Rectal smooth muscle tissue (tissue), 1 donor: Measurements from ENCODE around the gene MACROD2.

ENCODE experiments used
- H3K27ac ChIP-seq: one replicate; pipeline ENCODE4 v1.7.0; 2013; ENCODE audit warnings: low read depth, low read length, inconsistent platforms
- H3K27me3 ChIP-seq: one replicate; pipeline ENCODE4 v1.7.0; 2013; ENCODE audit warnings: low read length; ENCODE audit not compliant: control insufficient read depth, insufficient read depth
- H3K36me3 ChIP-seq: one replicate; pipeline ENCODE4 v1.7.0; 2013; ENCODE audit warnings: low read length; ENCODE audit not compliant: control insufficient read depth, insufficient read depth
- H3K4me1 ChIP-seq: one replicate; pipeline ENCODE4 v1.7.0; 2013; ENCODE audit warnings: low read length; ENCODE audit not compliant: control insufficient read depth, insufficient read depth
- H3K4me3 ChIP-seq: one replicate; pipeline ENCODE4 v1.7.0; 2013; ENCODE audit warnings: low read length
- H3K9ac ChIP-seq: one replicate; pipeline ENCODE4 v1.7.0; 2013; ENCODE audit warnings: low read length

Gene MACROD2

GRCh38 chr20:14518648-14519047 is 523.3 kb downstream of the MACROD2 start:
- no peaks in the 10 kb centered on the region for H3K36me3 ChIP-seq
- no peak overlapping the region for H3K27ac ChIP-seq
- no peaks in the 10 kb centered on the region for H3K4me1 ChIP-seq
- no peak overlapping the region for H3K4me3 ChIP-seq
- H3K9ac ChIP-seq: no peak overlapping the region
- no peaks in the 10 kb centered on the region for H3K27me3 ChIP-seq

GRCh38 chr20:14521016-14521415 is 525.7 kb downstream of the MACROD2 start:
- Histone ChIP-seq H3K27me3 (no peaks in the 10 kb centered on the region), H3K36me3 (no peaks in the 10 kb centered on the region), H3K4me3 (no peak overlapping the region), H3K4me1 (no peaks in the 10 kb centered on the region), H3K27ac (no peak overlapping the region), H3K9ac (no peak overlapping the region)

- Histone ChIP-seq H3K36me3 (no peaks in the 10 kb centered on the region), H3K9ac (no peak overlapping the region), H3K4me3 (no peak overlapping the region), H3K27me3 (no peaks in the 10 kb centered on the region), H3K27ac (no peak overlapping the region), H3K4me1 (no peaks in the 10 kb centered on the region)
These were observed 526.1 kb downstream of the MACROD2 start for GRCh38 chr20:14521436-14521835.

GRCh38 chr20:14522595-14522994 is 527.3 kb downstream of the MACROD2 start:
- Histone ChIP-seq H3K27ac (no peak overlapping the region), H3K4me3 (no peak overlapping the region), H3K9ac (no peak overlapping the region), H3K36me3 (no peaks in the 10 kb centered on the region), H3K4me1 (no peaks in the 10 kb centered on the region), H3K27me3 (no peaks in the 10 kb centered on the region)

- no peak overlapping the region for H3K4me3 ChIP-seq
These were observed 527.8 kb downstream of the MACROD2 start for GRCh38 chr20:14523090-14523489.

GRCh38 chr20:14525426-14525825 is 530.1 kb downstream of the MACROD2 start:
- Histone ChIP-seq H3K27ac (no peak overlapping the region), H3K36me3 (no peaks in the 10 kb centered on the region), H3K9ac (no peak overlapping the region), H3K4me3 (no peak overlapping the region), H3K4me1 (no peaks in the 10 kb centered on the region), H3K27me3 (no peaks in the 10 kb centered on the region)

More at GRCh38 chr20:14523090-14523489, 527.8 kb downstream of the MACROD2 start:
- no peak overlapping the region for H3K27ac ChIP-seq
- no peak overlapping the region for H3K9ac ChIP-seq
- H3K27me3 ChIP-seq: no peaks in the 10 kb centered on the region
- H3K36me3 ChIP-seq: no peaks in the 10 kb centered on the region
- no peaks in the 10 kb centered on the region for H3K4me1 ChIP-seq

GRCh38 chr20:14526891-14527290 is 531.6 kb downstream of the MACROD2 start:
- no peak overlapping the region for H3K9ac ChIP-seq
- H3K36me3 ChIP-seq: no peaks in the 10 kb centered on the region

GRCh38 chr20:14531786-14532185 is 536.5 kb downstream of the MACROD2 start:
- Histone ChIP-seq H3K27me3 (no peaks in the 10 kb centered on the region), H3K4me3 (no peak overlapping the region), H3K27ac (no peak overlapping the region), H3K4me1 (no peaks in the 10 kb centered on the region), H3K36me3 (no peaks in the 10 kb centered on the region), H3K9ac (no peak overlapping the region)

More at GRCh38 chr20:14526891-14527290, 531.6 kb downstream of the MACROD2 start:
- no peaks in the 10 kb centered on the region for H3K4me1 ChIP-seq
- H3K27me3 ChIP-seq: no peaks in the 10 kb centered on the region
- no peak overlapping the region for H3K27ac ChIP-seq
- no peak overlapping the region for H3K4me3 ChIP-seq

- Histone ChIP-seq H3K9ac (no peak overlapping the region), H3K27me3 (no peaks in the 10 kb centered on the region), H3K27ac (no peak overlapping the region), H3K4me1 (no peaks in the 10 kb centered on the region), H3K36me3 (no peaks in the 10 kb centered on the region), H3K4me3 (no peak overlapping the region)
These were observed 541.4 kb downstream of the MACROD2 start for GRCh38 chr20:14536738-14537137.

GRCh38 chr20:14538433-14538832 is 543.1 kb downstream of the MACROD2 start:
- Histone ChIP-seq H3K4me3 (no peak overlapping the region), H3K27ac (no peak overlapping the region), H3K9ac (no peak overlapping the region), H3K27me3 (no peaks in the 10 kb centered on the region), H3K36me3 (no peaks in the 10 kb centered on the region), H3K4me1 (no peaks in the 10 kb centered on the region)

GRCh38 chr20:14543040-14543439 is 547.7 kb downstream of the MACROD2 start:
- no peaks in the 10 kb centered on the region for H3K4me1 ChIP-seq
- H3K27ac ChIP-seq: no peak overlapping the region
- no peak overlapping the region for H3K4me3 ChIP-seq
- no peaks in the 10 kb centered on the region for H3K36me3 ChIP-seq
- H3K27me3 ChIP-seq: no peaks in the 10 kb centered on the region
- H3K9ac ChIP-seq: no peak overlapping the region

GRCh38 chr20:14544688-14545087 is 549.4 kb downstream of the MACROD2 start:
- H3K36me3 ChIP-seq: no peaks in the 10 kb centered on the region
- H3K27ac ChIP-seq: no peak overlapping the region
- no peak overlapping the region for H3K4me3 ChIP-seq
- H3K27me3 ChIP-seq: no peaks in the 10 kb centered on the region
- no peak overlapping the region for H3K9ac ChIP-seq
- no peaks in the 10 kb centered on the region for H3K4me1 ChIP-seq

- H3K27me3 ChIP-seq: no peaks in the 10 kb centered on the region
- H3K4me3 ChIP-seq: no peak overlapping the region
- no peak overlapping the region for H3K9ac ChIP-seq
- H3K36me3 ChIP-seq: no peaks in the 10 kb centered on the region
- no peaks in the 10 kb centered on the region for H3K4me1 ChIP-seq
- no peak overlapping the region for H3K27ac ChIP-seq
These were observed 555.3 kb downstream of the MACROD2 start for GRCh38 chr20:14550655-14551054.
